H1 (cell line): ENCODE results near the gene SIRT6. TPM values are rescaled to one million over a fixed set of nuclear protein-coding genes. Genes with fewer than 3 reads are reported as not detected.

Experiments
- CHD7 ChIP-seq: fragments of 300-600 bp; sonication (generic); IDR thresholded peaks from 2 replicates; pipeline ENCODE4 v1.7.1; 2012; ENCODE audit warnings: low read length, moderate library complexity, mild to moderate bottlenecking, inconsistent platforms; ENCODE audit not compliant: insufficient replicate concordance
- EZH2 ChIP-seq: fragments of 200-600 bp; sonication (generic); IDR thresholded peaks from 2 replicates; pipeline ENCODE4 v1.7.1; 2012; ENCODE audit warnings: low read depth, mild to moderate bottlenecking, moderate library complexity, low read length, inconsistent platforms; ENCODE audit not compliant: severe bottlenecking
- GTF2F1 ChIP-seq: IDR thresholded peaks from 2 replicates; pipeline ENCODE4 v1.6.1; 2012; ENCODE audit warnings: low read depth, low read length, improper control_type of control experiment, borderline replicate concordance
- RAD21 ChIP-seq, 2 experiments: IDR thresholded peaks in 1 of 2; conservative IDR thresholded peaks in 1 of 2; 2 replicates each; pipeline ENCODE4 v1.6.1; 2011; ENCODE audit warnings: low read depth in 2 of 2, low read length in 2 of 2, improper control_type of control experiment in 1 of 2, inconsistent platforms in 1 of 2, mild to moderate bottlenecking in 1 of 2, moderate library complexity in 1 of 2
- RNF2 ChIP-seq: fragments of 200-900, 300-1000 bp; sonication (generic); IDR thresholded peaks from 2 replicates; pipeline ENCODE4 v1.7.1; 2016; ENCODE audit warnings: borderline replicate concordance, low read depth, mild to moderate bottlenecking, antibody characterized with exemption, low read length; ENCODE audit not compliant: poor library complexity, severe bottlenecking; ENCODE audit errors: missing control alignments
- SIX5 ChIP-seq: IDR thresholded peaks from 2 replicates; pipeline ENCODE4 v1.6.1; 2011; ENCODE audit warnings: mild to moderate bottlenecking, low read depth, low read length
- USF2 ChIP-seq: IDR thresholded peaks from 2 replicates; pipeline ENCODE4 v1.6.1; 2011; ENCODE audit warnings: low read length, improper control_type of control experiment
- polyA plus RNA-seq, 7 experiments: library from polyadenylated mRNA; depleted of rRNA in 3 of 7; stranded (reverse) in 5 of 7; unstranded in 2 of 7; fragments of >200 nt in 5 of 7; fragments of 200-250 nt in 2 of 7; gene quantifications; 1 replicate in 5 of 7; 2 replicates in 1 of 7; 4 replicates in 1 of 7; pipeline versions ENCODE4 v1.2.1 to v1.2.3, GENCODE V29; 2011 to 2013; ENCODE audit warnings: missing spikeins in 2 of 7, mixed read lengths in 2 of 7
- total RNA-seq: library from RNA; stranded (reverse); fragmentation: NEBNext Ultra II Directional; extraction: Animal tissue kit (Norgen Biotek cat#: 25700); gene quantifications from 2 replicates; pipeline ENCODE4 v1.2.1, GENCODE V29; 2021

SIRT6 gene
- total and polyA plus RNA-seq, 2 of the 8 experiments (the other 6 are each of a cell fraction or from before 2014, with no cell fraction given): 25.2 to 27.0 TPM

- TF ChIP-seq CHD7 (no peak), USF2 (no peak), SIX5 (no peak), RNF2 (no peak), GTF2F1 (no peak), RAD21 (IDR thresholded peaks at IDR 0.05 in 1 of 2, conservative IDR thresholded peaks at IDR 0.05 in 1 of 2; ENCODE audit: low read depth in 2 of 2, low read length in 2 of 2) (no peak), EZH2 (no peak)
Observed at GRCh38 chr19:4197625-4198466, 15.5 kb upstream of the SIRT6 start (continued).
